ENCODE measurements around the gene ADK. TPM values are rescaled to one million over a fixed set of nuclear protein-coding genes. Genes with fewer than 3 reads are reported as not detected.

ADK gene
- total and polyA plus RNA-seq, 2 experiments from 2014 or later = 39.9 to 53.0 TPM

GRCh38 chr10:74575912-74576311 is 424.9 kb downstream of the ADK start:
- H3K9me3 Mint-ChIP-seq = peaks cover 46% of the 10 kb centered on the region
- Histone ChIP-seq H3K4me2 (peak overlapping the region; percentile 20), H2AFZ (no peak overlapping the region), H3K36me3 (ENCODE audit: insufficient read depth) (peaks cover 8% of the 10 kb centered on the region; the same call in 1 of the 2 replicates), H3K79me2 (replicated peaks; ENCODE audit: insufficient read depth) (no peaks in the 10 kb centered on the region), H3F3A (replicated peaks; ENCODE audit: low read depth) (no peaks in the 10 kb centered on the region), H3K27me3 (ENCODE audit: insufficient read depth) (no peaks in the 10 kb centered on the region), H3K9me2 (ENCODE audit: insufficient read depth) (no peaks in the 10 kb centered on the region), H3K4me3 (no peak overlapping the region), H4K20me1 (replicated peaks; ENCODE audit: insufficient read depth) (no peaks in the 10 kb centered on the region), H3K4me1 (ENCODE audit: insufficient read depth) (peaks cover 13% of the 10 kb centered on the region), H3K27ac (ENCODE audit: low read depth) (no peak overlapping the region)
- peaks cover 2% of the 10 kb centered on the region for H3K27me3 Mint-ChIP-seq (ENCODE audit: insufficient read depth, low read depth, poor library complexity)
- ATAC-seq (no peak), DNase-seq (ENCODE audit: low spot score) (no peak)
- peaks cover 19% of the 10 kb centered on the region for H3K4me1 Mint-ChIP-seq
- TF ChIP-seq EZH2 (IDR thresholded peaks at IDR 0.05; ENCODE audit: low read depth, unreplicated experiment) (no peak), ETS1 (IDR thresholded peaks at IDR 0.05) (no peak), NANOG (IDR thresholded peaks at IDR 0.05; ENCODE audit: borderline replicate concordance) (no peak), ZNF114 (CRISPR knock-in tag; IDR thresholded peaks at IDR 0.05) (no peak), ZNF331 (CRISPR knock-in tag; IDR thresholded peaks at IDR 0.05; ENCODE audit: low read depth) (no peak), EZH2phosphoT487 (IDR thresholded peaks at IDR 0.05; ENCODE audit: unreplicated experiment) (no peak), JUNB (IDR thresholded peaks at IDR 0.05; ENCODE audit: unreplicated experiment) (no peak), POLR2AphosphoS5 (IDR thresholded peaks at IDR 0.05; ENCODE audit: low read depth) (no peak), STAT1 (IDR thresholded peaks at IDR 0.05; ENCODE audit: unreplicated experiment) (no peak), REST (IDR thresholded peaks at IDR 0.05; ENCODE audit: unreplicated experiment) (no peak), CREB1 (CRISPR knock-in tag; IDR thresholded peaks at IDR 0.05; ENCODE audit: low read depth) (no peak)
- TF ChIP-seq, protein P1, sequence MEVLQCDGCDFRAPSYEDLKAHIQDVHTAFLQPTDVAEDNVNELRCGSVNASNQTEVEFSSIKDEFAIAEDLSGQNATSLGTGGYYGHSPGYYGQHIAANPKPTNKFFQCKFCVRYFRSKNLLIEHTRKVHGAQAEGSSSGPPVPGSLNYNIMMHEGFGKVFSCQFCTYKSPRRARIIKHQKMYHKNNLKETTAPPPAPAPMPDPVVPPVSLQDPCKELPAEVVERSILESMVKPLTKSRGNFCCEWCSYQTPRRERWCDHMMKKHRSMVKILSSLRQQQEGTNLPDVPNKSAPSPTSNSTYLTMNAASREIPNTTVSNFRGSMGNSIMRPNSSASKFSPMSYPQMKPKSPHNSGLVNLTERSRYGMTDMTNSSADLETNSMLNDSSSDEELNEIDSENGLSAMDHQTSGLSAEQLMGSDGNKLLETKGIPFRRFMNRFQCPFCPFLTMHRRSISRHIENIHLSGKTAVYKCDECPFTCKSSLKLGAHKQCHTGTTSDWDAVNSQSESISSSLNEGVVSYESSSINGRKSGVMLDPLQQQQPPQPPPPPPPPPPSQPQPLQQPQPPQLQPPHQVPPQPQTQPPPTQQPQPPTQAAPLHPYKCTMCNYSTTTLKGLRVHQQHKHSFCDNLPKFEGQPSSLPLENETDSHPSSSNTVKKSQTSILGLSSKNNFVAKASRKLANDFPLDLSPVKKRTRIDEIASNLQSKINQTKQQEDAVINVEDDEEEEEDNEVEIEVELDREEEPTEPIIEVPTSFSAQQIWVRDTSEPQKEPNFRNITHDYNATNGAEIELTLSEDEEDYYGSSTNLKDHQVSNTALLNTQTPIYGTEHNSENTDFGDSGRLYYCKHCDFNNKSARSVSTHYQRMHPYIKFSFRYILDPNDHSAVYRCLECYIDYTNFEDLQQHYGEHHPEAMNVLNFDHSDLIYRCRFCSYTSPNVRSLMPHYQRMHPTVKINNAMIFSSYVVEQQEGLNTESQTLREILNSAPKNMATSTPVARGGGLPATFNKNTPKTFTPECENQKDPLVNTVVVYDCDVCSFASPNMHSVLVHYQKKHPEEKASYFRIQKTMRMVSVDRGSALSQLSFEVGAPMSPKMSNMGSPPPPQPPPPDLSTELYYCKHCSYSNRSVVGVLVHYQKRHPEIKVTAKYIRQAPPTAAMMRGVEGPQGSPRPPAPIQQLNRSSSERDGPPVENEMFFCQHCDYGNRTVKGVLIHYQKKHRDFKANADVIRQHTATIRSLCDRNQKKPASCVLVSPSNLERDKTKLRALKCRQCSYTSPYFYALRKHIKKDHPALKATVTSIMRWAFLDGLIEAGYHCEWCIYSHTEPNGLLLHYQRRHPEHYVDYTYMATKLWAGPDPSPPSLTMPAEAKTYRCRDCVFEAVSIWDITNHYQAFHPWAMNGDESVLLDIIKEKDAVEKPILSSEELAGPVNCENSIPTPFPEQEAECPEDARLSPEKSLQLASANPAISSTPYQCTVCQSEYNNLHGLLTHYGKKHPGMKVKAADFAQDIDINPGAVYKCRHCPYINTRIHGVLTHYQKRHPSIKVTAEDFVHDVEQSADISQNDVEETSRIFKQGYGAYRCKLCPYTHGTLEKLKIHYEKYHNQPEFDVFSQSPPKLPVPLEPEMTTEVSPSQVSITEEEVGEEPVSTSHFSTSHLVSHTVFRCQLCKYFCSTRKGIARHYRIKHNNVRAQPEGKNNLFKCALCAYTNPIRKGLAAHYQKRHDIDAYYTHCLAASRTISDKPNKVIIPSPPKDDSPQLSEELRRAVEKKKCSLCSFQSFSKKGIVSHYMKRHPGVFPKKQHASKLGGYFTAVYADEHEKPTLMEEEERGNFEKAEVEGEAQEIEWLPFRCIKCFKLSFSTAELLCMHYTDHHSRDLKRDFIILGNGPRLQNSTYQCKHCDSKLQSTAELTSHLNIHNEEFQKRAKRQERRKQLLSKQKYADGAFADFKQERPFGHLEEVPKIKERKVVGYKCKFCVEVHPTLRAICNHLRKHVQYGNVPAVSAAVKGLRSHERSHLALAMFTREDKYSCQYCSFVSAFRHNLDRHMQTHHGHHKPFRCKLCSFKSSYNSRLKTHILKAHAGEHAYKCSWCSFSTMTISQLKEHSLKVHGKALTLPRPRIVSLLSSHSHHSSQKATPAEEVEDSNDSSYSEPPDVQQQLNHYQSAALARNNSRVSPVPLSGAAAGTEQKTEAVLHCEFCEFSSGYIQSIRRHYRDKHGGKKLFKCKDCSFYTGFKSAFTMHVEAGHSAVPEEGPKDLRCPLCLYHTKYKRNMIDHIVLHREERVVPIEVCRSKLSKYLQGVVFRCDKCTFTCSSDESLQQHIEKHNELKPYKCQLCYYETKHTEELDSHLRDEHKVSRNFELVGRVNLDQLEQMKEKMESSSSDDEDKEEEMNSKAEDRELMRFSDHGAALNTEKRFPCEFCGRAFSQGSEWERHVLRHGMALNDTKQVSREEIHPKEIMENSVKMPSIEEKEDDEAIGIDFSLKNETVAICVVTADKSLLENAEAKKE (CRISPR knock-in tag; IDR thresholded peaks at IDR 0.05) = no peak
- TF ChIP-seq, protein P2, sequence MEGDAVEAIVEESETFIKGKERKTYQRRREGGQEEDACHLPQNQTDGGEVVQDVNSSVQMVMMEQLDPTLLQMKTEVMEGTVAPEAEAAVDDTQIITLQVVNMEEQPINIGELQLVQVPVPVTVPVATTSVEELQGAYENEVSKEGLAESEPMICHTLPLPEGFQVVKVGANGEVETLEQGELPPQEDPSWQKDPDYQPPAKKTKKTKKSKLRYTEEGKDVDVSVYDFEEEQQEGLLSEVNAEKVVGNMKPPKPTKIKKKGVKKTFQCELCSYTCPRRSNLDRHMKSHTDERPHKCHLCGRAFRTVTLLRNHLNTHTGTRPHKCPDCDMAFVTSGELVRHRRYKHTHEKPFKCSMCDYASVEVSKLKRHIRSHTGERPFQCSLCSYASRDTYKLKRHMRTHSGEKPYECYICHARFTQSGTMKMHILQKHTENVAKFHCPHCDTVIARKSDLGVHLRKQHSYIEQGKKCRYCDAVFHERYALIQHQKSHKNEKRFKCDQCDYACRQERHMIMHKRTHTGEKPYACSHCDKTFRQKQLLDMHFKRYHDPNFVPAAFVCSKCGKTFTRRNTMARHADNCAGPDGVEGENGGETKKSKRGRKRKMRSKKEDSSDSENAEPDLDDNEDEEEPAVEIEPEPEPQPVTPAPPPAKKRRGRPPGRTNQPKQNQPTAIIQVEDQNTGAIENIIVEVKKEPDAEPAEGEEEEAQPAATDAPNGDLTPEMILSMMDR (conservative IDR thresholded peaks at IDR 0.05; ENCODE audit: low read depth in 2 of 2) = no peak
- H3K27ac Mint-ChIP-seq = no peak overlapping the region
- no peak overlapping the region for H3K4me3 Mint-ChIP-seq
- H3K36me3 Mint-ChIP-seq (ENCODE audit: low read depth) = peaks cover 45% of the 10 kb centered on the region
